ENCODE data around the gene CNNM3.
"Not testable (repeated sequence)": the region's sequence is repeated elsewhere in the genome, so short reads cannot be mapped to it uniquely, and the experiment has no call there.

DNA sequence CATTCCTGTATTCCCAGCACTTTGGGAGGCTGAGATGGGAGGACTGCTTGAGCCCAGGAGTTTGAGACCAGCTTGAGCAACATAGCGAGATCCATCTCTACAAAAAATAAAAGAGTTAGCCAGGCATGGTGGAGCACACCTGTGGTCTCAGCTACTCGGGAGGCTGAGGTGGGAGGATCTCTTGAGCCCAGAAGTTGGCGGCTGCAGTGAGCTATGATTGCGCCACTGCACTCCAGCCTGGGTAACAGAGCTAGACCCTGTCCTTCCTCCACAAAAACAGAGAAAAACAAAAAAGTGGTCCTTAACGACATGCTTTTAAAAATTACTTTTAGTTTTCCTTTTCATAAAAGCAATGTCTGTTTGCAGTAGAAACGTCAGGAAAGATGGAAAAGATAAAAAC is 19.6 kb upstream of the CNNM3 start:
- TF ChIP-seq, protein P1, sequence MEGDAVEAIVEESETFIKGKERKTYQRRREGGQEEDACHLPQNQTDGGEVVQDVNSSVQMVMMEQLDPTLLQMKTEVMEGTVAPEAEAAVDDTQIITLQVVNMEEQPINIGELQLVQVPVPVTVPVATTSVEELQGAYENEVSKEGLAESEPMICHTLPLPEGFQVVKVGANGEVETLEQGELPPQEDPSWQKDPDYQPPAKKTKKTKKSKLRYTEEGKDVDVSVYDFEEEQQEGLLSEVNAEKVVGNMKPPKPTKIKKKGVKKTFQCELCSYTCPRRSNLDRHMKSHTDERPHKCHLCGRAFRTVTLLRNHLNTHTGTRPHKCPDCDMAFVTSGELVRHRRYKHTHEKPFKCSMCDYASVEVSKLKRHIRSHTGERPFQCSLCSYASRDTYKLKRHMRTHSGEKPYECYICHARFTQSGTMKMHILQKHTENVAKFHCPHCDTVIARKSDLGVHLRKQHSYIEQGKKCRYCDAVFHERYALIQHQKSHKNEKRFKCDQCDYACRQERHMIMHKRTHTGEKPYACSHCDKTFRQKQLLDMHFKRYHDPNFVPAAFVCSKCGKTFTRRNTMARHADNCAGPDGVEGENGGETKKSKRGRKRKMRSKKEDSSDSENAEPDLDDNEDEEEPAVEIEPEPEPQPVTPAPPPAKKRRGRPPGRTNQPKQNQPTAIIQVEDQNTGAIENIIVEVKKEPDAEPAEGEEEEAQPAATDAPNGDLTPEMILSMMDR (IDR thresholded peaks at IDR 0.05; ENCODE audit: insufficient read depth, low read depth, low read length): not testable (repeated sequence)
- not testable (repeated sequence) for TF ChIP-seq EZH2 (IDR thresholded peaks at IDR 0.05; ENCODE audit: insufficient read depth, low read length)

All from astrocyte (in vitro differentiated cells and primary cell).